Measurements from ENCODE around the gene CEP295NL.

GRCh38 chr17:78892062-78892456 lies 10.9 kb downstream of the CEP295NL start:
- TF ChIP-seq SRF (IDR thresholded peaks at IDR 0.05; ENCODE audit: low read depth) (no peak), CTCF (IDR thresholded peaks at IDR 0.05 in 2 of 3, conservative IDR thresholded peaks at IDR 0.05 in 1 of 3; ENCODE audit: borderline replicate concordance in 1 of 3, insufficient read depth in 1 of 3, low read depth in 2 of 3, low read length in 2 of 3) (no peak), POLR2AphosphoS5 (IDR thresholded peaks at IDR 0.05; ENCODE audit: low read depth, low read length) (no peak), CEBPB (IDR thresholded peaks at IDR 0.05; ENCODE audit: low read depth) (no peak), YY1 (IDR thresholded peaks at IDR 0.05; ENCODE audit: extremely low read depth, insufficient replicate concordance, low read depth, low read length) (no peak)
- TF ChIP-seq, protein P1, sequence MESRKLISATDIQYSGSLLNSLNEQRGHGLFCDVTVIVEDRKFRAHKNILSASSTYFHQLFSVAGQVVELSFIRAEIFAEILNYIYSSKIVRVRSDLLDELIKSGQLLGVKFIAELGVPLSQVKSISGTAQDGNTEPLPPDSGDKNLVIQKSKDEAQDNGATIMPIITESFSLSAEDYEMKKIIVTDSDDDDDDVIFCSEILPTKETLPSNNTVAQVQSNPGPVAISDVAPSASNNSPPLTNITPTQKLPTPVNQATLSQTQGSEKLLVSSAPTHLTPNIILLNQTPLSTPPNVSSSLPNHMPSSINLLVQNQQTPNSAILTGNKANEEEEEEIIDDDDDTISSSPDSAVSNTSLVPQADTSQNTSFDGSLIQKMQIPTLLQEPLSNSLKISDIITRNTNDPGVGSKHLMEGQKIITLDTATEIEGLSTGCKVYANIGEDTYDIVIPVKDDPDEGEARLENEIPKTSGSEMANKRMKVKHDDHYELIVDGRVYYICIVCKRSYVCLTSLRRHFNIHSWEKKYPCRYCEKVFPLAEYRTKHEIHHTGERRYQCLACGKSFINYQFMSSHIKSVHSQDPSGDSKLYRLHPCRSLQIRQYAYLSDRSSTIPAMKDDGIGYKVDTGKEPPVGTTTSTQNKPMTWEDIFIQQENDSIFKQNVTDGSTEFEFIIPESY (IDR thresholded peaks at IDR 0.05; ENCODE audit: extremely low read depth, insufficient replicate concordance, low read length) = no peak

Measured in HCT116 (cell line).